Measurements from ENCODE around the gene FRMD4A. TPM values are rescaled to one million over a fixed set of nuclear protein-coding genes. Genes with fewer than 3 reads are reported as not detected.
"Not testable (repeated sequence)": the region's sequence is repeated elsewhere in the genome, so short reads cannot be mapped to it uniquely, and the experiment has no call there.

FRMD4A gene
- total RNA-seq, 1 experiment from 2014 or later = 63.4 TPM

DNA sequence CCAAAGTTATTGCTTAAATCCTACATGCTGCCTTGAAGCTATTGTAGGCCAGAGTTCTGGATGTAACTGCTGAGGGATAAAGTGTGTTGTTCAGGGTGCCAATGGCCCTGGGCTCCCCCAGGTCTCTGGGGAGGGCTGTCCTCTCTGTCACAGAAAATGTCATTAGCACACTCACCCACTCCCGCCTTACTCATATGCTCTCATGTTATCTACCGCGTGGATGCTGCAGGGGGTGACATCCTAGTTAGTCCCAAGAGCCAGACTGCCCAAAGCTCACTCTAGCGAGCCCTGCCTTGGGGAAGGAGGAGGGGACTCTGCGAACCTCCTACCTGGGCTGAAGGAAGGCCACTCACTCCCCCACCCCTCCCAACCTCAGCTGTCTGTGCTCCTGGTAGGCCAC is 122.5 kb downstream of the FRMD4A start:
- no peak for DNase-seq (ENCODE audit: low spot score)
- in situ Hi-C loops (cut with HindIII; ENCODE audit: low sequenced_read_pairs) = no loop called here

DNA sequence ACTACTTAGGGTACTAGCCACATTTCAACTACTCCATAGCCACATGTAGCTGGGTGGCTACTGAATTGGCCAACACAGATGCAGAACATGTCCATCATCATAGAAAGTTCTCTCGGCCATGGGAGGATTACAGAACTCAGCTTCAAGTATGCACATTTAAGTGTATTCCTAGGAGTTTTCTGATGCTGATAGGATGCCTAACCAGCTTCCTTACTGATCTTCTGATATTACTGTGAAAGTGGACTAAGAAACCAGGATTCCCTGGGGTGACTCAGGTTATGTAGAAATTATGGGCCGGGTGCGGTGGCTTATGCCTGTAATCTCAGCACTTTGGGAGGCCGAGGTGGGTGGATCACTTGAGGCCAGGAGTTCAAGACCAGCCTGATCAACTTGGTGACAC is 125.5 kb downstream of the FRMD4A start:
- in situ Hi-C loops (cut with HindIII; ENCODE audit: low sequenced_read_pairs) = no loop called here
- no peak for DNase-seq (ENCODE audit: low spot score)

DNA sequence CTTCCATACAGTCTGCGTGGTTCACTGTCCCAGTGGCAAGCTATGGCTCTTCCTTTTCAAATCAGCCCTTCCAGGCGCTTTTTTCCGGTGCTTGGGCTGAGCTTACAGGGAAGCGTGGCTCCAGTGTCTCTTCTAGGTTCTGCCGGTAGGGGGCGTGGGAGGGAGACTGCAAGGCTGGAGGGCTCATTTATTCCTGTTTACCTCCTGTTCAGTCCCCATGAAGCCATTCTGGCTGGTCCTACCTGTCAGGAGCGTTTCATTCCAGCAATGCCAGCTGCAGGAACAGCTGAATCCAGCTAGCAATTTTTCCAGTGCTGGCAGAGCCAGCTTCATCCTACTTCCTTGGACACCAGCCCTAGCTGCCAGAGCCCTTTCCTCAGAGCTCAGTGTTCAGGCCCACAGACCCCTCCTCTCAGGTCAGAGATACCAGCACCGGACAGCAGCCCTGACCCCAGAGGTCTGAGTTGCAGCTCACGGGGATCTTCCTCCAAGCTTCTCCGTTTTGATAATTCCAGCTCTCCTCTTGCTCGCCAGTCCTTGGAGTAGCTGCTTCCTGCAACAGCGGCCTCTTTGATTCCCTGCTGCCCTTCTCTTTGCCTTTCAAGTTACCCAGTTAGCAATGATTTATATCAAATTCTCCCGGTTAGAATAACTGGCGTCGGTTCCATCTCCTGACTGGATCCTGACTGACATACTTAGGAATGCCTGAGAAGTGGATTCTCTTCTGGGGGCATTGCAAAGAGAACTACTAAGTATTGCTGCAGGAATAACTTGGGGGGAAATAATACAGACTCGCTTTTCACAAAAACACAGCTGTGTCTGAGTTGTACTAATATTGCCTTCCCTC is 129.8 kb downstream of the FRMD4A start:
- DNase-seq (ENCODE audit: low spot score) = peak; percentile 36
- in situ Hi-C loops (cut with HindIII; ENCODE audit: low sequenced_read_pairs) = no loop called here

DNA sequence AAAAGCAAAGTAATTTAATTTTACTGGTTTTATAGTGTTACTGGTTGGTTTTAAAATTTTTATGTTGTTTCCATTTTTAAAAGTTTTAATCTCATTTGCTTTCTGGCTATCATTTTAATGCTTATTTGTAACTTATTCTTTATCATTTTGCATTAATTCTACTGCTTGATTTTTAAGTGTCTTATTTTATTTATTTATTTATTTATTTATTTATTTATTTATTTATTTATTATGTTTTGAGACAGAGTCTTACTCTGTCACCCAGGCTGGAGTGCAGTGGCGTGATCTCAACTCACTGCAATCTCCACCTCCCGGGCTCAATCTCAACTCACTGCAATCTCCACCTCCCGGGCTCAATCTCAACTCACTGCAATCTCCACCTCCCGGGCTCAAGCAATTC is 131.6 kb downstream of the FRMD4A start:
- in situ Hi-C loops (cut with HindIII; ENCODE audit: low sequenced_read_pairs); DNase-seq (ENCODE audit: low spot score): not testable (repeated sequence)

DNA sequence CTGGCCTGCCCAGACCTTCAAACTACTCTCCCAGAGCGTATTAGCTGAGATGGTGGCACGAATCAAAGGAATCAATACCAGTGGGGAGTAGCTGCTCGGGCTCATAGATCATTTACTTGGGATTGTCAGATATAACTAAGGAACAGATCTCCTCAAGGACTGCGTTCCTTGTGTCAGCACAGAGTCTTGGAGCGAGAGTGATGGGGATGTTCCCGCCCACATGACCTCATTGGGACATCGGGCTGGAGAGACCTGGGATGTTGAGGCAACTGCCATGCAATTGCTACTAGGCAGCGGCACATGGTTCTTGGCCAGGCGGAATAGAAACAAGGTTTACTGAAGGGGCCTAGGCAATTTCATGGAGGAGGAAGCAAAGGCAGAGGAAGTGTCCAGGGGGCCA is 132.6 kb downstream of the FRMD4A start:
- in situ Hi-C loops (cut with HindIII; ENCODE audit: low sequenced_read_pairs) = no loop called here
- no peak for DNase-seq (ENCODE audit: low spot score)

DNA sequence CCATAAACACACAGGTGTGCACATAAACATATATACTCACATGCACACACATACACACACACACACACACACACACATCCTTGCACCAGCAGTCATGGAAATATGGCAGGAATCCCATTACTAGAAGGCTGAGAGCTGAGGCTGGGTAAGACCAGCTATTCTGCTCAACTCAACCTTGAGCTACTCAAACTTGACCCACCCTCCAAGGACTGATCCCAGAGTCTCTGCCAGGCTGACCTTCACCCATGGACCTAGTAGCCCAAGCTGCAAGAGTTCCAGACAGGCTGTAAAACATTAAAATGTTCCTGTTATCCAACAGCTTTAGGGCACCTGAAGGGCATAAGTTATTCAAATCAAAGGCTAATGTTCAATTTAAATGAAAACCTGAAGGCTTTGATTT is 134.6 kb downstream of the FRMD4A start:
- in situ Hi-C loops (cut with HindIII; ENCODE audit: low sequenced_read_pairs) = no loop called here
- no peak for DNase-seq (ENCODE audit: low spot score)

DNA sequence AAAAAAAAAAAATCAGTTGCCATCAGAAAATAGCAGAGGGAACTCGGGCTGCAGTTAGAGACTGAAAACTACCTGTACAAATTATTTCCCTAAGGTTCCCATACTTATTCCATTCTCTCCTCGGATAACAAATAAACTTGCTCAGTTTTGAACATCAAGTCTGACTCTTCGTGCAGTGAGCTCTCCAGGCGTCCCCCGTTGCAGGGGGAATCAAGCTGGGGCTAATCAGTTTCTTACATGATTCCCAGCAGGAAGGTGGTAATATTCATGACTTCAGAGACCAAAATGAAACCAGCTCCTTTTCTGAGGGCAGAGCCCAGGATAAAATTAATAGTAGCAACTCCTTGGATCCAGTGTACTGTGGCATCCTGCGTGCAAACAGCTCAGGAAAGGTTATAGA is 135.3 kb downstream of the FRMD4A start:
- in situ Hi-C loops (cut with HindIII; ENCODE audit: low sequenced_read_pairs) = no loop called here
- DNase-seq (ENCODE audit: low spot score) = no peak

DNA sequence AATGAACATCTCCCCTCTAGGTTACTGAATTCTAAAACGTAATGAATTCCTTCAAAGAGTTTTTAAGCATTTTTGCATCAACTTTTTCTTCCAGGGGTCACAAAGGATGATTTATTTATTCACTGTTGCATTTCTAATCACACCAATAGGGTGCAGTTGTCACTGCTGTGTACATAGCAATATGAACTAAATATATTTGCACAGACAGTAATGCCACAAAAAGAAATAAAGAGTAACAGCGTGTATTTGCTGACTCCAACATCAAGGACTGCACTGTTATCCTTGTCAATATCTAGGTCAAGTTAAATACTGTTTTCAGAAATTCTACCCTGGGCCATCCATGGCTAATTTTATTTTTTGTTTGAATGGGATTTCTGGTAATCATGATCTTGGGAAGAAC is 138.0 kb downstream of the FRMD4A start:
- DNase-seq (ENCODE audit: low spot score) = no peak
- in situ Hi-C loops (cut with HindIII; ENCODE audit: low sequenced_read_pairs) = no loop called here

DNA sequence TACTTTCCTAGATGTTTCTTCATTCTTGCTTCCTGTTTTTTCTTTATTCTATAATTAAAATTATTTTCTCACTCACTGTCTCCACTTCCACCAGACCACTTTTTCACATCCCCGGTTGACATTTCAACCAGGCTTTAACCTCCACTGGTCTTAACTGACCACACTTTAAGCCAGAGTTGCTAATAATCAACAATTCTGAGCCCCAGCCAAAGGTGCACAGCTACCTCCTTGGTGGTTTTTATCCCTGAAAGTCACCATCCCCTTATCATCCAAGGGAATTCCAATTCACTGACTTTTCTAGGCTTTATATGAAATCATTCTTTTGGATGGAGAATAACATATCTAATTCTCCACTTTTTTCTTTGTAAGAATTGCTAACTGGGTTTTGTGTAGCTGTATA is 138.9 kb downstream of the FRMD4A start:
- no peak for DNase-seq (ENCODE audit: low spot score)
- in situ Hi-C loops (cut with HindIII; ENCODE audit: low sequenced_read_pairs) = no loop called here

DNA sequence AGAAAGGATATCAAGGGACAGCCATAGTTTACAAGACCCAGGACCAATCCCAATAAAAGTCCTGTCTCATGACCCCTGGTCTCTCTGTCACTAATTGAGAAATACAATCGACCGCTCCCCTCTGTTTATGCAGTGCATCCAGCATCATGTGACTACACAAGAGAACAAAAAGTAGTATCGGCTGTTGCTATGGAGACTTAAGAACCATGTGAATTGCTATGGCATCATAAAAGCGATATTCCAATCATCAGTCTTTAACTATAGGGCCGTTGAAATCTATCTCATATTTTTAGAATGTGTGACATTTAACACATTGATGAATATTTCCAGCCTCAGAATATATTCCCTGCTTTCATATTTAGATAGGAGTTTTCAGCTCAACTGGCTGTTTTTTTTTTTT is 139.3 kb downstream of the FRMD4A start:
- in situ Hi-C loops (cut with HindIII; ENCODE audit: low sequenced_read_pairs) = no loop called here
- DNase-seq (ENCODE audit: low spot score) = no peak

DNA sequence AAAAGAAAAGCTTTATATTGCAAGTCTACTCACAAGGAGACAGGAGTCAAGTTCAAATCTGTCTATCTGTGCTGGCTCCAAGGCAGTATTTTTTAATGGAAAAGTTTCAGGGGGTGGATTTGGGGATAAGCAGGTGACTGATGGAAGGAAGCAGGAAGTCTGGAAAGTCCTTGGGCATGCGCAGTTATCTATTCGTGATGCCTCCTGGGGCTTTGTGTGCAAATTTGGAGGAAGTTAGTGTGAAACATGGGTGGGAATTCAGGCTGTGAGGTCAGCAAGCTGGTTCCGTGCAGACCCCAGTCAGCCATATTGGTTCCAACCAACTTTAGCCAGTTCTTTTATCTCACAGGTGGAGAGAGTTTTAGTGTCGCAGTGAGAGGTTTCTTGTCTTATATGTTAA is 140.0 kb downstream of the FRMD4A start:
- in situ Hi-C loops (cut with HindIII; ENCODE audit: low sequenced_read_pairs) = no loop called here
- DNase-seq (ENCODE audit: low spot score) = no peak

DNA sequence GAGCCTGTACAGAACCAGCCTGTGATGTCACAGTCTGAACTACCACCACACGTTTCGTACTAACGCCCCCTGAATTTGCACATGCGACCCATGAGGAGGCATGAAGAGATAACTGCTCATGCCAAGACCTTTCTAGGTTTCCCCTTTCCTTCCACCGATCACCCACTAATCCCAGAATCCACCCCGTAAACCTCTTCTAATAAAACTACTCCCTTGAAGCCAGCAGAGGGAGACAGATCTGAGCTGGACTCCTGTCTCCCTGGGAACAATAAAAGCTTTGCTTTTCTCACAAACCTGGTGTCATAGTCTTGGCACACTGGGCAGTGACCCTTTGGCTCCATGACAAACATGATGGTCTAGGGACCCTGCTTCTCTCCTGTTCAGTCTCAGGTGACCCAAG is 144.5 kb downstream of the FRMD4A start:
- in situ Hi-C loops (cut with HindIII; ENCODE audit: low sequenced_read_pairs) = no loop called here
- DNase-seq (ENCODE audit: low spot score) = peak; percentile 44

DNA sequence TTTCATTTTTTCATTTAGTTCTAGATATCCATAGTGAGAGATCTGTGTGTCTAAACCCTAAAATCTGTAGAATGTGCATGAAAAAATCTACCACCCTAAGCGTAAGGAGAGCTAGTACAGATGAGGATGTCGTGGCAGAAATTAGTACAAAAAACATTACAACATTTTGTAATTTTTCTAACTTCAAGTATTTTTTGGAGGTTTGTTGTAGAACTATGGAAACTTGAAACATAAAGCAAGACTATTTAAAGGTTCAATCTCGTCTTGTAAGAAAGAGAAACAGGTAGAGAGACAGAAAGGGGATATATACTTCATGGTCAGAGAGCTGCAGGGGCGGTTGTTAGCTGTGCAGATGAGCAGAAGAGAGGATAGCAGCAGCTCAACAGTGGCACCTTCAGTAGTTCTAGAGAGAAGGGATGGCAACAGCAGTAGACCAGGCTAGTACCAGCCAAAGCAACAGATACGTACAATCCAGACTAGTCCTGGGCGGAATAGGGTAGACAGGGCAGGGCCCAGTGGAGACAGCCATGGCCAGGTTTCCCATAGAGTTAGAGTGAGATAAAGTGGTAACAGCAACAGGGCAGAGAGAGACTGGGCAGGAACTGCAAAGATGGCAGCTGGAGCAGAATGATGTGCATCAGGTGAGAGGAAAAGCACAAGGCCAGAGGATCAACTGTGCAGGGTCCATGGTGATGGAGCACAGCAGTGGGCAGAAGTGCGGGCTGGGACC is 145.2 kb downstream of the FRMD4A start:
- in situ Hi-C loops (cut with HindIII; ENCODE audit: low sequenced_read_pairs) = no loop called here
- peak; percentile 64 for DNase-seq (ENCODE audit: low spot score)

DNA sequence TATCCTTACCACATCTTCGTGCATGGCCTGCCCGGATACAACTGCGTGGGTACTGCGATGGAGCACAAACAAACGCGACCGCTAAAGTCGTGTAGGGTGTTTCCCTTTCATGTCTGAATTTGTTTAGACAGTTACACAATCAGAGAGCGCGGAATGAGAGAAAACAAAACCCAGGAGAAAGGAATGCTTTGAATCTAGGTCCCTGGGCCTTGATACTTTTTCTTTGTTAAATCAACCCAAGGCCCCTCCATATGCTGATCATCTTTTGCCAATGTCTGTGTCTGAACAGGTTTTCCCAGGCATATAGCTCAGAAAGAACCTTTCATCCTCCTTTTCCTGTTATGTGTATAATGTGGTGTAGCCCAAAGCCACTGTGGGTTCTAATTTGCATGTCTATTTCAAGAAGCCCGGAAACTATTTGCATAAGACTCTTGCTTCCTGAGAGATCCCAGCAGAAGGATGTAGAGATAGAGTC is 145.8 kb downstream of the FRMD4A start:
- in situ Hi-C loops (cut with HindIII; ENCODE audit: low sequenced_read_pairs) = no loop called here
- peak; percentile 33 for DNase-seq (ENCODE audit: low spot score)

DNA sequence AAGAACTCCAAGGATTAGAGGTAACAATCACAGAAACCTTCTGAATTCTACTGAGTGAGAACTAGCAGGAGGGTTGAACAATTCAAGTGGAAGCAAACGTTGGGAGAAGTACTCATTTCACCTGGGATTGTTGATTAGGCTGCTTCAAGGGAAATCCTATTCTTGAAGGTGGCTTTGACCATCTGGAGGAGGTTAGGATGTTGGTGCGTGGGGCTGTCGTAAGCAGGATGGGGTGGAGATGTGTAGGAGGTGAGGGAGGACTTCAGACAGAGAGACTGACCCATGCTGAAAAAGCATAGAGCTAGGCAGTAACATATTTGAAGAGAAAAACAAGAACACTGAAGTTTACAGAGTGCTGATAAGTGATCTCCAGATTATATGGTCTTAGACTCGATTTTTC is 147.9 kb downstream of the FRMD4A start:
- no peak for DNase-seq (ENCODE audit: low spot score)
- in situ Hi-C loops (cut with HindIII; ENCODE audit: low sequenced_read_pairs) = no loop called here

DNA sequence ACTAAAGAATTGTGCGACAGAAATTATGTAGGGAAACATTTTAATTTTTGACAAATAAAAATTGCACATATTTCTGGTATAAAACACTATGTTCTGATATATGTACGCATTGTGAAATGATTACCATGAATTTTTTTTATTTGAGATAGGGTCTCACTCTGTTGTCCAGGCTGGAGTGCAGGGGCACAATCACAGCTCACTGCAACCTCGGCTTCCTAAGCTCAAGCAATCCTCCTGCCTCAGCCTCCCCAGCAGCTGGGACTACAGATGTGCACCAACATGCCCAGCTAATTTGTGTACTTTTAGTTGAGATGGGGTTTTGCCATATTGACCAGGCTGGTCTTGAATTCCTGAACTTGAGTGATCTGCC is 149.2 kb downstream of the FRMD4A start:
- in situ Hi-C loops (cut with HindIII; ENCODE audit: low sequenced_read_pairs) = no loop called here
- no peak for DNase-seq (ENCODE audit: low spot score)

DNA sequence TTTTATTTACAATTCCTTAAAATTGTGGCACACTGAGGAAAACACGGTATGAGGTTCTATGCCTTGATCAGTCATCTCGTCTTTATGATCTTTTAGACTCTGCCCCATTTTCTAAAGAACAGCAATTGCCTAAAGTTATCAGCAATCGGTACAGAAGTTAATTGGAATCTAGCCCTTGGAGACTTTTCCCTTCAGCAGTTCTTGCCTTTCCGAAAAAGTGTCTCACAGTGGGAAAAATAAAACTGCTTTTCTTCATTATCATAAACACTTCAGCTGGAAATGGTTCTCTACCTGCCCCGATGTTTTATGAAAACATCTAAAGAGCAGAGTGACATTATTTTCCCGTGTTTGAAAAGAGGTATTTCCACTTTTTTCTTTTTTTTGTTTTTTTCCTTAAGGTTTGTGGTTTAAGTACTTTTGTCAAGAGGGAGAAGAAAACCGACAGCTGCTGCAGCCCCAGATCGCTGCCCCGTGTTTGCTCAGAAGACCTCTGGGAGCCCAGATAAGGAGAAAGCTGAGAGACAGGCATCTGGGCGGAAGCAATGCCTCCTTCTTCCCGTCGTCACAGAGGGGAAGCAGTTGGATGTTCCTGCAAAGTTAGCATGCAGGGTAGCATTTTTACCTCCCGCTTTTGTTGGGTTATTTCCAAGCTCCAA is 149.7 kb downstream of the FRMD4A start:
- in situ Hi-C loops (cut with HindIII; ENCODE audit: low sequenced_read_pairs) = no loop called here
- DNase-seq (ENCODE audit: low spot score) = no peak

DNA sequence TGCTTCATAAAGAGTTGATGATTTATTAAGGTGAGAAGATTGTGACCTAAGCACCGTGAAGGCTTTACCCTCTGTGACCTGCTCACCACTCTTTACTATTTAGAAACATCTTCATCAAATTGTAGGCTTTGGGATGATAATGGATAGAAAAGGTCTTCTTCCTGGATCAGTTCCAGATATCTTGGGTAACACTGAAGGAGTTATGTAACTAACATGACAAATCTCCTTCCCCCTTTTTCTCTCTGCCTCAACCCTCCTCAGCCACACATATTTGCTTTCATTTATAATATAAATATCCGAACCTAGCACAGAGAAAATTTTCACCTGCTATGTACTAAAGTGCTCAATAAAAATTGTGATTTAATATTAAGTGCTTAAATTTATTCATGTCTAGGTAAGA is 151.5 kb downstream of the FRMD4A start:
- in situ Hi-C loops (cut with HindIII; ENCODE audit: low sequenced_read_pairs) = no loop called here
- no peak for DNase-seq (ENCODE audit: low spot score)

DNA sequence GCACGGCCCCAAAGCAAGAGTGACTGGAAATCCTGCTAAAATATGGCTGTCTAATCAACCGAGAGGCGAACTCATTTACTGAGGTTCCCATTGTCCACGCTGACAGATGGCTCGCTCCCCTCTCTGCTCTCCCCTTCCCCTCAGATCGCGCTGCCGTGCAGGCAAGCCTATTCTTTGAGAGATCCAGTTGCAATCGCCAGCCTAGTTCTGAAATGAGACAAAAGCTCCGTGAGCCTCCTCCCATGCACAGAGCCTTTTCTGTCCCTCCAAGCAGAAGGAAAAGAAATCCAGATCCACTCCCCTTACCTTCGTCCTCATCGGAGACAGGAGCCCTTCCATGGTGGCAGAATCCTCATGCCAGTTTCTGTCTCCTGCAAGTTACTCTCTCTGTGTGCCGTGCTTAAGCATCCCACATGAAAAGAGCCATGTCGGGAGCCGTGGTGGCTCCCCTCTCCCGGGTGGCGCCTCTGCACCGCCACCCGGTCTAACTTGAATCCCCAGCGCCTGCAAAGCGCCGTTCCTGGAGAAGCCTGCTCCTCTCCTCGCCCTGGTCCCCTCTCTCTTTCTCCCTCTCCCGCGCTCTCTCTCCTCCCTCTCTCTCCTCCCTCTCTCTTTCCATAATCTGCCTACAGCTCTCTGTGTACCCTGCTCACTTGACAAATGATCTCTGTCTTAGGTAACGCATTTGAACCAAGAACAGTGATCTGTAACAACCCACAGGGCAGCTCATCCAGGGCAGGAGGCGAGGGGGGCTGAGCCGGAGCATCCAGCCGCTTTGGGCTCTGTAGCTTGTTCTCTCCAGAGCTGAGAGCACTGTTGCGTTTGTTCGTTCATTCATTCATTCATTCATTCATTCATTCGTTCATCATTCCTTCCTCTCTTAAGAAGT is 156.8 kb downstream of the FRMD4A start:
- in situ Hi-C loops (cut with HindIII; ENCODE audit: low sequenced_read_pairs) = no loop called here
- DNase-seq (ENCODE audit: low spot score) = peak; percentile 81

All from G401 (cell line).